GM12891 (cell line): ENCODE results near the gene C2CD3.

Experiments
- POLR2A ChIP-seq: IDR thresholded peaks from 2 replicates; pipeline ENCODE4 v1.6.1; 2011; ENCODE audit warnings: low read depth, low read length, control low read depth
- SPI1 ChIP-seq: IDR thresholded peaks from 2 replicates; pipeline ENCODE4 v1.6.1; 2011; ENCODE audit warnings: low read depth, low read length, control low read depth

DNA sequence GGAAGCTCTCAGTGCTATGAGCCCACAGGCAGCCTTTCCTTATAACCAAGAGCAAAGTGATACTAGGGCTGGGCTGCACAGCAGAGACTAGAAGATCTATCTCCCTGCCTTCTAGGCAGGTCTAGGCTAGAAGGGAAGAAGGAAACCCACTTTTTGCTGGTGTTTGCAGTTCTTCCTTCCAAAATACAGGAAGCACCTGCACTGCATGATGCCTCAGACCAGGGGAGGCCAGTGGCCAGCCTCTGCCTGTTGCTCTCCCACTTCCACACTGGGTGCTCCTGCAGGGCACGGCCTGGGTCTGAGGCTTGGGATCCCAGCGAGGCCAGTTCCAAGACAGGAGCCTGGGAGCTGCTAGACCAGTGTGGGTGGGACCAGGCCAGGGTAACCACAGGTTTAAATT is 155.9 kb downstream of the C2CD3 start:
- TF ChIP-seq SPI1 (no peak), POLR2A (no peak)
